Kidney (tissue), 14 donors: ENCODE measurements around the gene DEAF1. TPM values are rescaled to one million over a fixed set of nuclear protein-coding genes. Genes with fewer than 3 reads are reported as not detected.

Experiments used
- DNase-seq, 5 donors: peaks; one replicate each; pipeline ENCODE4 v3.0.0-alpha.2; 2013 to 2020
- FAIRE-seq: peaks from 2 replicates; lab custom pipeline; 2012; peaks lifted over from hg19 to GRCh38; lab: Jason Lieb, UNC
- H3K27ac ChIP-seq, 2 donors: one replicate each; pipeline ENCODE4 v1.7.0; 2013; ENCODE audit warnings: low read depth in 2 of 2, low read length in 2 of 2, inconsistent platforms in 1 of 2
- H3K27me3 ChIP-seq: one replicate; pipeline ENCODE4 v1.7.1; 2013; ENCODE audit warnings: low read length, inconsistent platforms; ENCODE audit not compliant: control insufficient read depth, insufficient read depth
- H3K36me3 ChIP-seq, 3 donors: one replicate each; pipeline versions ENCODE4 v1.7.0 to v1.7.1; 2013; ENCODE audit warnings: low read length in 3 of 3, control low read depth in 1 of 3, inconsistent platforms in 1 of 3; ENCODE audit not compliant: insufficient read depth in 3 of 3, control insufficient read depth in 2 of 3
- H3K4me1 ChIP-seq, 3 donors: one replicate each; pipeline versions ENCODE4 v1.7.0 to v1.7.1; 2013; ENCODE audit warnings: low read length in 3 of 3, inconsistent platforms in 1 of 3, low read depth in 1 of 3; ENCODE audit not compliant: control insufficient read depth in 2 of 3, insufficient read depth in 2 of 3
- H3K4me3 ChIP-seq, 3 donors: one replicate each; pipeline versions ENCODE4 v1.7.0 to v1.8.1; 2013; ENCODE audit warnings: low read length in 3 of 3, control low read depth in 1 of 3, inconsistent platforms in 1 of 3
- H3K9ac ChIP-seq, 3 donors: one replicate each; pipeline versions ENCODE4 v1.7.0 to v1.7.1; 2013; ENCODE audit warnings: low read length in 3 of 3, control low read depth in 1 of 3, inconsistent platforms in 1 of 3
- H3K9me3 ChIP-seq, 3 donors: one replicate each; pipeline versions ENCODE4 v1.7.0 to v1.7.1; 2013; ENCODE audit warnings: low read length in 3 of 3, control low read depth in 1 of 3, inconsistent platforms in 1 of 3; ENCODE audit not compliant: control insufficient read depth in 2 of 3, insufficient read depth in 1 of 3
- intact Hi-C: fragments of 100-400 bp; cut with DNase I; formaldehyde crosslinking; loops from one replicate; pipeline ENCODE4 v1.11.1; 2022
- polyA plus RNA-seq: library from polyadenylated mRNA; stranded (reverse); fragments of 350-450 nt; fragmentation: Illumina TruSeq; extraction: RNeasy Lipid Tissue Mini Kit (QIAGEN cat#74804); gene quantifications from one replicate; pipeline ENCODE4 v1.2.3, GENCODE V29; 2014; ENCODE audit warnings: low read depth, low replicate concordance; ENCODE audit not compliant: insufficient read depth
- total RNA-seq: library from RNA; stranded (reverse); fragmentation: NEBNext Ultra II Directional; extraction: Animal tissue kit (Norgen Biotek cat#: 25700); gene quantifications from one replicate; pipeline ENCODE4 v1.2.1, GENCODE V29; 2021
- TF ChIP-seq, protein P1 (sequence below): IDR thresholded peaks from 3 replicates; pipeline ENCODE4 v1.5.1; 2012; ENCODE audit warnings: mild to moderate bottlenecking, moderate library complexity, borderline replicate concordance; ENCODE audit not compliant: insufficient read depth; ENCODE audit errors: extremely low read depth
- donor health status: control.
- donor health status: control.
- donor health status: control.
- donor health status: control.
- donor health status: control.
- donor health status: DM: yes; HTN: yes; CAD: no.
- donor health status: Normal renal cell carcinoma (clear cell type).

Gene DEAF1
- total and polyA plus RNA-seq, 2 donors from 2014 or later = 30.2 to 54.5 TPM

DNA sequence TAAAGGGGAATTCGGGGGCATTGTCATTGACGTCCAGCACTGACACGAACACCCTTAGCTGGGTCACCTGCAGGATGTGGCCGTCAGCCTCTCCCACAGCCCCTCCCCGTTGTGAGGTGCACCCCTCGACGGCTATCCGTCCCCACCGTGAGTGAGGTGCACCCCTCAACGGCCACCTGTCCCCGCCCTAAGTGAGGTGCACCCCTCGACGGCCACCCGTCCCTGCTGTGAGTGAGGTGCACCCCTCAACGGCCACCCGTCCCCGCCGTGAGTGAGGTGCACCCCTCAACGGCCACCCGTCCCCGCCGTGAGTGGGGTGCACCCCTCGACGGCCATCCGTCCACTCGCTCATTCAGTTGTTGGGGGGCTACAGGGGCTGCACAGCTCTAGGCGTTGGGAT is 73.2 kb downstream of the DEAF1 start:
- Histone ChIP-seq H3K9ac (no peak overlapping the region), H3K27me3 (no peaks in the 10 kb centered on the region), H3K9me3 (no peaks in the 10 kb centered on the region), H3K4me3 (no peak overlapping the region), H3K27ac (no peak overlapping the region), H3K4me1 (no peaks in the 10 kb centered on the region), H3K36me3 (no peaks in the 10 kb centered on the region)
- intact Hi-C loops = no loop called here
- FAIRE-seq = no peak
- TF ChIP-seq, protein P1, sequence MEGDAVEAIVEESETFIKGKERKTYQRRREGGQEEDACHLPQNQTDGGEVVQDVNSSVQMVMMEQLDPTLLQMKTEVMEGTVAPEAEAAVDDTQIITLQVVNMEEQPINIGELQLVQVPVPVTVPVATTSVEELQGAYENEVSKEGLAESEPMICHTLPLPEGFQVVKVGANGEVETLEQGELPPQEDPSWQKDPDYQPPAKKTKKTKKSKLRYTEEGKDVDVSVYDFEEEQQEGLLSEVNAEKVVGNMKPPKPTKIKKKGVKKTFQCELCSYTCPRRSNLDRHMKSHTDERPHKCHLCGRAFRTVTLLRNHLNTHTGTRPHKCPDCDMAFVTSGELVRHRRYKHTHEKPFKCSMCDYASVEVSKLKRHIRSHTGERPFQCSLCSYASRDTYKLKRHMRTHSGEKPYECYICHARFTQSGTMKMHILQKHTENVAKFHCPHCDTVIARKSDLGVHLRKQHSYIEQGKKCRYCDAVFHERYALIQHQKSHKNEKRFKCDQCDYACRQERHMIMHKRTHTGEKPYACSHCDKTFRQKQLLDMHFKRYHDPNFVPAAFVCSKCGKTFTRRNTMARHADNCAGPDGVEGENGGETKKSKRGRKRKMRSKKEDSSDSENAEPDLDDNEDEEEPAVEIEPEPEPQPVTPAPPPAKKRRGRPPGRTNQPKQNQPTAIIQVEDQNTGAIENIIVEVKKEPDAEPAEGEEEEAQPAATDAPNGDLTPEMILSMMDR = no peak
- peak in 1 of 5 donors; percentile 43 for DNase-seq

- Histone ChIP-seq H3K4me3 (no peak overlapping the region), H3K27me3 (no peaks in the 10 kb centered on the region), H3K9me3 (no peaks in the 10 kb centered on the region), H3K9ac (no peak overlapping the region), H3K27ac (no peak overlapping the region), H3K36me3 (no peaks in the 10 kb centered on the region), H3K4me1 (no peaks in the 10 kb centered on the region)
- intact Hi-C loops = no loop called here
- DNase-seq = peak in 2 of 5 donors; percentile 47 to 72
- TF ChIP-seq, protein P1 = no peak
- no peak for FAIRE-seq
These were observed 73.8 kb downstream of the DEAF1 start for GRCh38 chr11:620935-621814.

DNA sequence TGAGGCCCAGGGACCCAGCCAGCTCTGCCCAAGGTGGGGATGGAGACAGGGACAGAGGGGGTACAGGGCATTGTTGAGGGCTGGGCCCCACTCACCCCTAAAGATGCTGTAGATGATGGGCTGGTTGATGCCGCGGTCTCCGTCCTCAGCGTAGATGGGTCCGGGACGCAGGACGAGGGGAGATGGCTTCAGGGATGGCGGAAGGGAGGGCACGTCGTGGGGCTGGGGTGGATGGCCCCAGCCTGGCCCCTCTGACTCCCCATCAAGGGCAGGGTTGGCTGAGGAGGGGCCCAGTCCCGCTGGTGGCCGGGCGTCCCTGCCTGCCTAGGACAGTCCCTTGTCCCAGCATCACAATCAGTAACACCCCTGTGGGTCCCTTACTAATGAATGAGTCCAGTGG is 74.8 kb downstream of the DEAF1 start:
- Histone ChIP-seq H3K27ac (no peak overlapping the region), H3K4me1 (peaks cover 0 to 4% (median 0%) of the 10 kb centered on the region in 3 donors), H3K36me3 (no peaks in the 10 kb centered on the region), H3K27me3 (no peaks in the 10 kb centered on the region), H3K9ac (no peak overlapping the region), H3K9me3 (no peaks in the 10 kb centered on the region), H3K4me3 (no peak overlapping the region)
- intact Hi-C loops = no loop called here
- DNase-seq (no peak), FAIRE-seq (no peak)
- TF ChIP-seq, protein P1 = no peak
